GM12878 (cell line): ENCODE results near the gene DAAM1. TPM values are rescaled to one million over a fixed set of nuclear protein-coding genes. Genes with fewer than 3 reads are reported as not detected.

Experiments
- ATAC-seq: fragments of 200-7000 bp; cut with Tn5 transposase; 3 replicates; pipeline ENCODE4 v1.9.1; 2020; ENCODE audit warnings: mild to moderate bottlenecking, moderate library complexity
- BruUV-seq: library from RNA; stranded (reverse); fragments of 400-500 nt; replicated peaks from 2 replicates; lab custom pipeline; 2021; lab: Mats Ljungman, UMichigan
- CTCF ChIA-PET: fragments of 300-600 bp; sonication (Branson Sonifier 250); formaldehyde crosslinking; extraction: SDS; loops from one replicate; lab custom pipeline; 2021; ENCODE audit warnings: inconsistent platforms; lab: Yijun Ruan, JAX
- POLR2A ChIA-PET: fragments of 350-600 bp; formaldehyde crosslinking; extraction: SDS; loops from one replicate; lab custom pipeline; 2021; ENCODE audit warnings: inconsistent platforms; lab: Charles Lee
- RAD21 ChIA-PET: fragments of 300-600 bp; sonication (Branson Sonifier 250); formaldehyde crosslinking; loops from one replicate; lab custom pipeline; 2023; ENCODE audit warnings: antibody characterized with exemption; ENCODE audit not compliant: unreplicated experiment; lab: Charles Lee
- SMC1A ChIA-PET: fragments of 300-600 bp; sonication (Branson Sonifier 250); formaldehyde crosslinking; loops from one replicate; lab custom pipeline; 2023; ENCODE audit not compliant: unreplicated experiment, uncharacterized antibody; lab: Charles Lee
- DNase-seq: peaks from one replicate; pipeline ENCODE4 v3.0.0-alpha.2; 2011; ENCODE audit warnings: low read depth, low spot score
- FAIRE-seq: peaks from 3 replicates; lab custom pipeline; 2011; peaks lifted over from hg19 to GRCh38; lab: Jason Lieb, UNC
- H2AFZ ChIP-seq: 2 replicates; pipeline ENCODE4 v1.6.0; 2011; ENCODE audit warnings: low read depth, low read length, control low read depth; ENCODE audit not compliant: control insufficient read depth
- H3K27ac ChIP-seq: 2 replicates; pipeline ENCODE4 v1.5.1; 2011; ENCODE audit warnings: control low read depth; ENCODE audit not compliant: control insufficient read depth, insufficient read depth
- H3K27me3 ChIP-seq, 2 experiments: replicated peaks in 1 of 2; 2 replicates each; pipeline versions ENCODE4 v1.6.0 to v1.6.1; 2011; ENCODE audit warnings: low read length in 1 of 2; ENCODE audit not compliant: control insufficient read depth in 2 of 2, insufficient read depth in 2 of 2
- H3K36me3 ChIP-seq, 2 experiments: 2 replicates each; pipeline ENCODE4 v1.5.1; 2011; ENCODE audit warnings: low read length in 1 of 2; ENCODE audit not compliant: control insufficient read depth in 2 of 2, insufficient read depth in 2 of 2
- H3K4me1 ChIP-seq: 2 replicates; pipeline ENCODE4 v1.6.1; 2011; ENCODE audit warnings: mild to moderate bottlenecking, low read length, moderate library complexity, mixed read lengths; ENCODE audit not compliant: control insufficient read depth, insufficient read depth
- H3K4me2 ChIP-seq: 2 replicates; pipeline ENCODE4 v1.6.0; 2011; ENCODE audit warnings: control low read depth; ENCODE audit not compliant: control insufficient read depth, insufficient read depth
- H3K4me3 ChIP-seq: fragments of 200-600 bp; sonication (generic); 2 replicates; pipeline ENCODE4 v1.5.1; 2016
- H3K79me2 ChIP-seq: 2 replicates; pipeline ENCODE4 v1.6.0; 2011; ENCODE audit warnings: low read length; ENCODE audit not compliant: control insufficient read depth, insufficient read depth
- H3K9ac ChIP-seq: 2 replicates; pipeline ENCODE4 v1.8.0; 2011; ENCODE audit warnings: low read length, control low read depth, mixed read lengths; ENCODE audit not compliant: control insufficient read depth, insufficient read depth
- H3K9me3 ChIP-seq: replicated peaks from 3 replicates; pipeline ENCODE4 v1.5.1; 2011; ENCODE audit warnings: mild to moderate bottlenecking, low read length; ENCODE audit not compliant: control insufficient read depth, insufficient read depth
- H4K20me1 ChIP-seq: 2 replicates; pipeline ENCODE4 v1.6.0; 2011; ENCODE audit not compliant: control insufficient read depth, insufficient read depth
- ASH2L ChIP-seq: fragments of 300-600, 200-600 bp; sonication (generic); IDR thresholded peaks from 2 replicates; pipeline ENCODE4 v1.6.1; 2017; ENCODE audit warnings: low read depth, mild to moderate bottlenecking, borderline replicate concordance
- ATF7 ChIP-seq: fragments of 450-650 bp; IDR thresholded peaks from 2 replicates; pipeline ENCODE4 v1.6.1; 2016; ENCODE audit warnings: low read depth, mild to moderate bottlenecking
- CHD2 ChIP-seq: IDR thresholded peaks from 2 replicates; pipeline ENCODE4 v1.6.1; 2011; ENCODE audit warnings: low read depth, low read length, improper control_type of control experiment, borderline replicate concordance
- CREM ChIP-seq: IDR thresholded peaks from 2 replicates; pipeline ENCODE4 v1.6.1; 2014; ENCODE audit warnings: antibody characterized with exemption, low read depth
- KLF5 ChIP-seq: fragments of 450-650 bp; IDR thresholded peaks from 2 replicates; pipeline ENCODE4 v1.6.1; 2014; ENCODE audit warnings: mild to moderate bottlenecking; ENCODE audit not compliant: partially characterized antibody
- LARP7 ChIP-seq: fragments of 450-650 bp; IDR thresholded peaks from 2 replicates; pipeline ENCODE4 v1.6.1; 2017; ENCODE audit warnings: mild to moderate bottlenecking
- MTA2 ChIP-seq: fragments of 450-650 bp; IDR thresholded peaks from 2 replicates; pipeline ENCODE4 v1.6.1; 2016; ENCODE audit warnings: low read depth, mild to moderate bottlenecking, moderate library complexity
- NFXL1 ChIP-seq: fragments of 450-650 bp; IDR thresholded peaks from 2 replicates; pipeline ENCODE4 v1.6.1; 2017; ENCODE audit warnings: antibody characterized with exemption, mild to moderate bottlenecking, borderline replicate concordance
- SMAD5 ChIP-seq: IDR thresholded peaks from 2 replicates; pipeline ENCODE4 v1.6.1; 2016; ENCODE audit warnings: antibody characterized with exemption, low read depth
- WGBS: methylation state at CpG from one replicate; pipeline ENCODE4 v1.1.6; 2016; ENCODE audit warnings: low lambda C conversion rate; ENCODE audit not compliant: insufficient replicate concordance, insufficient coverage; ENCODE audit errors: missing lambda C conversion rate; 5-methylcytosine and 5-hydroxymethylcytosine counted together
- in situ Hi-C: fragments of 300-500 bp; cut with MboI; formaldehyde crosslinking; loops from 9 replicates; pipeline ENCODE4 v1.14.3; 2018; ENCODE audit warnings: mixed read lengths
- intact Hi-C: fragments of 100-400 bp; cut with micrococcal nuclease; formaldehyde crosslinking; loops from one replicate; pipeline ENCODE4 v1.14.2; 2022; ENCODE audit not compliant: unreplicated experiment
- polyA plus RNA-seq, 11 experiments: library from polyadenylated mRNA; depleted of rRNA in 4 of 11; unstranded in 6 of 11; stranded (reverse) in 5 of 11; fragments of >200 nt; fragmentation: Nextera tagmentation in 4 of 11; fragmentation: Illumina TruSeq in 1 of 11; extraction: Ambion mirVana in 4 of 11; extraction: Trizol in 1 of 11; gene quantifications; 1 replicate in 1 of 11; 2 replicates in 10 of 11; pipeline versions ENCODE4 v1.2.1 to v1.2.3, GENCODE V29; 2011 to 2016; ENCODE audit warnings: inconsistent platforms in 2 of 11, missing spikeins in 2 of 11, low read depth in 1 of 11
- total RNA-seq, 4 experiments: library from RNA; depleted of rRNA in 3 of 4; stranded (reverse); fragments of >200 nt in 3 of 4; fragmentation: Illumina TruSeq in 1 of 4; extraction: Trizol in 1 of 4; gene quantifications; 2 replicates each; pipeline versions ENCODE4 v1.2.1 to v1.2.3, GENCODE V29; 2013 to 2021
- TF ChIP-seq, protein P1 (sequence below), 3 experiments: IDR thresholded peaks in 2 of 3; conservative IDR thresholded peaks in 1 of 3; 2 replicates each; pipeline ENCODE4 v1.5.1; 2011; ENCODE audit warnings: low read depth in 3 of 3, low read length in 3 of 3, mild to moderate bottlenecking in 3 of 3, control low read depth in 2 of 3, moderate library complexity in 2 of 3, inconsistent platforms in 1 of 3, mixed read lengths in 1 of 3; ENCODE audit not compliant: control insufficient read depth in 2 of 3, insufficient read depth in 1 of 3; ENCODE audit errors: extremely low read depth in 1 of 3
- TF ChIP-seq, protein P2 (sequence below): IDR thresholded peaks from 2 replicates; pipeline ENCODE4 v1.6.1; 2011; ENCODE audit warnings: low read depth, low read length, improper control_type of control experiment, borderline replicate concordance

Gene DAAM1
- total and polyA plus RNA-seq, 10 of the 15 experiments (the other 5 are each of a cell fraction or from before 2014, with no cell fraction given) = 13.8 to 32.4 (median 24.2) TPM

GRCh38 chr14:59352961-59353360 lies 164.5 kb downstream of the DAAM1 start:
- ChIA-PET POLR2A (interaction anchor here (0.5 to 0.7 kb wide), 2 partner anchors 217 to 1860 kb away, joined by 3 to 5 read pairs; no protein-coding TSS in a partner anchor), CTCF (interaction anchor here (0.8 to 1.5 kb wide), 6 partner anchors 8 to 81 kb away, joined by 3 to 4 read pairs (median 3); no protein-coding TSS in a partner anchor)
- Histone ChIP-seq H2AFZ (no peak overlapping the region), H3K36me3 (peaks cover 4 to 6% of the 10 kb centered on the region in 2 experiments; a peak in 3 of 4 replicates), H3K4me2 (no peak overlapping the region), H3K79me2 (no peaks in the 10 kb centered on the region), H3K27ac (no peak overlapping the region), H3K4me3 (no peak overlapping the region), H3K4me1 (peaks cover 18% of the 10 kb centered on the region)
- no peak for FAIRE-seq
- intact Hi-C loops = no loop called here
- no TSS peak for BruUV-seq
- TF ChIP-seq NFXL1 (no peak), CREM (no peak), MTA2 (no peak), ASH2L (no peak), SMAD5 (no peak), LARP7 (no peak), CHD2 (no peak), KLF5 (no peak), ATF7 (no peak)
- TF ChIP-seq, protein P1, sequence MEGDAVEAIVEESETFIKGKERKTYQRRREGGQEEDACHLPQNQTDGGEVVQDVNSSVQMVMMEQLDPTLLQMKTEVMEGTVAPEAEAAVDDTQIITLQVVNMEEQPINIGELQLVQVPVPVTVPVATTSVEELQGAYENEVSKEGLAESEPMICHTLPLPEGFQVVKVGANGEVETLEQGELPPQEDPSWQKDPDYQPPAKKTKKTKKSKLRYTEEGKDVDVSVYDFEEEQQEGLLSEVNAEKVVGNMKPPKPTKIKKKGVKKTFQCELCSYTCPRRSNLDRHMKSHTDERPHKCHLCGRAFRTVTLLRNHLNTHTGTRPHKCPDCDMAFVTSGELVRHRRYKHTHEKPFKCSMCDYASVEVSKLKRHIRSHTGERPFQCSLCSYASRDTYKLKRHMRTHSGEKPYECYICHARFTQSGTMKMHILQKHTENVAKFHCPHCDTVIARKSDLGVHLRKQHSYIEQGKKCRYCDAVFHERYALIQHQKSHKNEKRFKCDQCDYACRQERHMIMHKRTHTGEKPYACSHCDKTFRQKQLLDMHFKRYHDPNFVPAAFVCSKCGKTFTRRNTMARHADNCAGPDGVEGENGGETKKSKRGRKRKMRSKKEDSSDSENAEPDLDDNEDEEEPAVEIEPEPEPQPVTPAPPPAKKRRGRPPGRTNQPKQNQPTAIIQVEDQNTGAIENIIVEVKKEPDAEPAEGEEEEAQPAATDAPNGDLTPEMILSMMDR (IDR thresholded peaks at IDR 0.05 in 2 of 3, conservative IDR thresholded peaks at IDR 0.05 in 1 of 3; ENCODE audit: control insufficient read depth in 2 of 3, extremely low read depth in 1 of 3, insufficient read depth in 1 of 3, low read depth in 3 of 3, low read length in 3 of 3) = no peak
- TF ChIP-seq, protein P2, sequence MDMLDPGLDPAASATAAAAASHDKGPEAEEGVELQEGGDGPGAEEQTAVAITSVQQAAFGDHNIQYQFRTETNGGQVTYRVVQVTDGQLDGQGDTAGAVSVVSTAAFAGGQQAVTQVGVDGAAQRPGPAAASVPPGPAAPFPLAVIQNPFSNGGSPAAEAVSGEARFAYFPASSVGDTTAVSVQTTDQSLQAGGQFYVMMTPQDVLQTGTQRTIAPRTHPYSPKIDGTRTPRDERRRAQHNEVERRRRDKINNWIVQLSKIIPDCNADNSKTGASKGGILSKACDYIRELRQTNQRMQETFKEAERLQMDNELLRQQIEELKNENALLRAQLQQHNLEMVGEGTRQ = no peak
- TF ChIP-seq, all 136 proteins: peak for 0
- 95% methylated on average over 3 of the region's 3 CpGs for WGBS
- in situ Hi-C loops = no loop called here
- ATAC-seq (no peak), DNase-seq (no peak)
- ChIA-PET SMC1A (interaction anchor here (0.6 to 2.6 kb wide), 5 partner anchors 13 to 86 kb away, joined by 3 to 9 read pairs (median 3); no protein-coding TSS in a partner anchor), RAD21 (no interaction called here)
- no peaks in the 10 kb centered on the region for H4K20me1 ChIP-seq
- no peaks in the 10 kb centered on the region for H3K9me3 ChIP-seq
- no peaks in the 10 kb centered on the region for H3K27me3 ChIP-seq
- H3K9ac ChIP-seq = no peak overlapping the region
